Fibroblast of lung (primary cell): ENCODE data around the gene SCN1B. TPM values are rescaled to one million over a fixed set of nuclear protein-coding genes. Genes with fewer than 3 reads are reported as not detected.
A peak's percentile ranks its signal among the peaks of the same experiment; 100 is the strongest.

Experiments
- DNase-seq, 2 donors: peaks; one replicate each; pipeline versions ENCODE4 v3.0.0 to v3.0.0-alpha.2; 2010; ENCODE audit warnings: low read depth in 2 of 2
- H2AFZ ChIP-seq: 2 replicates; pipeline ENCODE4 v1.5.1; 2012; ENCODE audit warnings: low read length, control low read depth, inconsistent platforms
- H3K27ac ChIP-seq: 2 replicates; pipeline ENCODE4 v1.5.1; 2011; ENCODE audit warnings: low read length, control low read depth; ENCODE audit not compliant: insufficient read depth
- H3K27me3 ChIP-seq: 2 replicates; pipeline ENCODE4 v1.5.1; 2011; ENCODE audit warnings: mild to moderate bottlenecking, low read length; ENCODE audit not compliant: control insufficient read depth, insufficient read depth
- H3K36me3 ChIP-seq: 2 replicates; pipeline ENCODE4 v1.5.1; 2011; ENCODE audit warnings: low read length; ENCODE audit not compliant: control insufficient read depth, insufficient read depth
- H3K4me1 ChIP-seq: 2 replicates; pipeline ENCODE4 v1.5.1; 2011; ENCODE audit warnings: low read length; ENCODE audit not compliant: control insufficient read depth, insufficient read depth; ENCODE audit errors: extremely low read depth
- H3K4me2 ChIP-seq: 2 replicates; pipeline ENCODE4 v1.5.1; 2011; ENCODE audit warnings: low read length, control low read depth; ENCODE audit not compliant: insufficient read depth; ENCODE audit errors: extremely low read depth
- H3K4me3 ChIP-seq, 4 experiments: fragments of 200-600 bp in 1 of 4; sonication (generic) in 1 of 4; replicated peaks in 1 of 4; 2 replicates each; pipeline ENCODE4 v1.5.1; 2011 to 2016; ENCODE audit warnings: low read length in 4 of 4, low read depth in 3 of 4, mild to moderate bottlenecking in 3 of 4, control low read depth in 2 of 4, inconsistent platforms in 1 of 4, mixed read lengths in 1 of 4; ENCODE audit not compliant: insufficient read depth in 1 of 4; ENCODE audit errors: control extremely low read depth in 1 of 4
- H3K79me2 ChIP-seq: 2 replicates; pipeline ENCODE4 v1.5.1; 2012; ENCODE audit warnings: mild to moderate bottlenecking, low read length, inconsistent platforms; ENCODE audit not compliant: control insufficient read depth, insufficient read depth
- H3K9ac ChIP-seq: 2 replicates; pipeline ENCODE4 v1.5.1; 2011; ENCODE audit warnings: mild to moderate bottlenecking, low read length, control low read depth; ENCODE audit not compliant: insufficient read depth
- H3K9me3 ChIP-seq: 2 replicates; pipeline ENCODE4 v1.5.1; 2012; ENCODE audit warnings: low read depth, low read length; ENCODE audit not compliant: control insufficient read depth, insufficient read depth
- H4K20me1 ChIP-seq: 2 replicates; pipeline ENCODE4 v1.5.1; 2011; ENCODE audit warnings: low read length; ENCODE audit not compliant: control insufficient read depth, insufficient read depth; ENCODE audit errors: extremely low read depth
- CTCF ChIP-seq, 2 donors: IDR thresholded peaks in 1 of 2; conservative IDR thresholded peaks in 1 of 2; 1 replicate in 1 of 2; 2 replicates in 1 of 2; pipeline ENCODE4 v1.5.1; 2011 to 2012; ENCODE audit warnings: low read length in 2 of 2, control low read depth in 1 of 2, inconsistent platforms in 1 of 2, low read depth in 1 of 2, mild to moderate bottlenecking in 1 of 2
- EZH2 ChIP-seq: IDR thresholded peaks from 2 replicates; pipeline ENCODE4 v1.5.1; 2012; ENCODE audit warnings: low read length, control low read depth, mild to moderate bottlenecking; ENCODE audit errors: missing control alignments
- polyA plus RNA-seq, 2 donors: library from polyadenylated mRNA; depleted of rRNA in 1 of 2; stranded (reverse) in 1 of 2; unstranded in 1 of 2; fragments of >200 nt; gene quantifications; 2 replicates each; pipeline ENCODE4 v1.2.1, GENCODE V29; 2011 to 2012; ENCODE audit warnings: missing spikeins in 1 of 2
- total RNA-seq: library from RNA; depleted of rRNA; stranded (reverse); fragments of >200 nt; gene quantifications from 2 replicates; pipeline ENCODE4 v1.2.1, GENCODE V29; 2014

The SCN1B gene
- total and polyA plus RNA-seq, 2 donors (not counting 1 experiment from before 2014, with no cell fraction given) = 11.0 to 14.5 TPM

DNA sequence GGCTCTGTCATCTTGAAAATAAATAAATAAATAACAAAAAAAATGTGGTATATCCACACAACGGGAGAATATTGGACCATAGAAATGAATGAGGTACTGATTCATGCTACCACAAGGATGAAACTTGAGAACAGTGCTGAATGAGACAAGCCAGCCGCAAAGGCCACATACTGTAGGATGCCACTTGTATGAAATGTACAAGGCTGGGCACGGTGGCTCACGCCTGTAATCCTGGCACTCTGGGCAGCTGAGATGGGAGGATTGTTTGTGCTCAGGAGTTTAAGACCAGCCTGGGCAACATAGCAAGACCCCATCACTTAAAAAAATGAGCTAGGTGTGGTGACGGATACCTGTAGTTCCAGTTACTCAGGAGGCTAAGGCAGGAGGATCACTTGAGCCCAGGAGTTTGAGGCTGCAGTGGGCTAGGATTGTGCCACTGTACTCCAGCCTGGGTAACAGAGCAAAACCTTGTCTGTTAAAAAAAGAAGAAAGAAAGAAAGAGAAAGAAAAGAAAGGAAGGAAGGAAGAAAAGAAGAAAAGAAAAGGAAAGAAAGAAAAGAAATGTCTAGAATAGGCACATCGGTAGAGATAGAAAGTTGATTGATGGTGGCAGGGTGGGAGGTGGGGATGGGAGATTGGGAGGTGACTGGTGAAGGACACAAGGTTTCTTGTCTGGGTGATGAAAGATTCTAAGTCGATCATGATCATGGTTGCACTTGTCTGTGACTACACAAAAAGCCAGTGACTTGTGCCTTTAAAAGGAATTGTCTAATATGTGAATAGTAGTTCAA, 31.5 kb downstream of the SCN1B start:
- Histone ChIP-seq H3K27ac (no peak overlapping the region), H3K9me3 (no peaks in the 10 kb centered on the region), H3K4me1 (no peaks in the 10 kb centered on the region), H3K9ac (no peak overlapping the region), H3K79me2 (no peaks in the 10 kb centered on the region), H3K36me3 (no peaks in the 10 kb centered on the region), H3K4me3 (no peak overlapping the region), H2AFZ (no peak overlapping the region), H4K20me1 (no peaks in the 10 kb centered on the region), H3K4me2 (no peak overlapping the region), H3K27me3 (peaks cover 2% of the 10 kb centered on the region)
- no peak for TF ChIP-seq EZH2
- TF ChIP-seq CTCF (conservative IDR thresholded peaks at IDR 0.05 in 1 of 2, IDR thresholded peaks at IDR 0.05 in 1 of 2; ENCODE audit: low read depth in 1 of 2, low read length in 2 of 2) = no peak
- peak; percentile 15 to 23 for DNase-seq

- Histone ChIP-seq H3K4me2 (no peak overlapping the region), H3K9me3 (no peaks in the 10 kb centered on the region), H3K9ac (no peak overlapping the region), H2AFZ (no peak overlapping the region), H3K36me3 (no peaks in the 10 kb centered on the region), H3K4me3 (no peak overlapping the region), H4K20me1 (no peaks in the 10 kb centered on the region), H3K27me3 (no peaks in the 10 kb centered on the region), H3K27ac (no peak overlapping the region), H3K79me2 (no peaks in the 10 kb centered on the region), H3K4me1 (no peaks in the 10 kb centered on the region)
- TF ChIP-seq CTCF (conservative IDR thresholded peaks at IDR 0.05 in 1 of 2, IDR thresholded peaks at IDR 0.05 in 1 of 2; ENCODE audit: low read depth in 1 of 2, low read length in 2 of 2) (no peak), EZH2 (no peak)
- no peak for DNase-seq
Observed at GRCh38 chr19:35062942-35063341, 32.7 kb downstream of the SCN1B start.

DNA sequence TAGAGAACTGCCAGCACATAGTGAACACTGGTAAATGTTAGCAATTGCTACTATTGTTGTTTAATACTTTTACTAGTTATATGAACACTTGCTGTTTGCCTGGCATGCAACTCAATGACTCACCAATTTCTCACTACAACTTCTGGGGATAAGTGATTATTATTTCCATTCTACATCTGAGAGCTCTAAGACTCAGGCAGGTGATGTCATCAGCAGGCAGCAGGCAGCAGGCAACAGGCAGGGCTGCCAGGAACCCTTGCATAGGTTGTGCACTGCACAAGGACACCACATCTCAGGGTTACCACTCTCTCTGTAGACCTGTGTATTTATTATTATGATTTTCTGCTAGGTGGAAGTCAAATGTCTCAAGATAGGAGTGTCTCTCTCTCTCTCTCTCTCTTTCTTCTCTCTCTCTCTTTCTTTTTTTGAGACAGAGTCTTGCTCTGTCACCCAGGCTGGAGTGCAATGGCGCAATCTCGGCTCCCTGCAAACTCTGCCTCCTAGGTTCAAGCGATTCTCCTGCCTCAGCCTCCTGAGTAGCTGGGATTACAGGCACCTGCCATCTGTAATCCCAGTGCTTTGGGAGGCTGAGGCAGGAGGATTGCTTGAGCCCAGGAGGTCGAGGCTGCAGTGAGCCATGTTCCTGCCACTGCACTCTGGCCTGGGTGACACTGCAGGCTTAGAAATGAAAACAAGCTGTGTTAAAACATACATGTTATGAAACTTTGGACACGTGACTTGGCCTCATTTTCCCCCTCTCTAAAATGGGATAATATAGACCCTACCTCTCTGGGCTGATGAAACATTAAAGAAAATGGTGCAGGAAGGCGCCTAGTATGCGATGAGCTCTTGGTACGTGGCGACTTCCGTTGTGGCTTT, 33.9 kb downstream of the SCN1B start:
- no peaks in the 10 kb centered on the region for H4K20me1 ChIP-seq

More for the DNA sequence above, 33.9 kb downstream of the SCN1B start:
- peak; percentile 60 to 75 for DNase-seq
- no peaks in the 10 kb centered on the region for H3K79me2 ChIP-seq
- no peaks in the 10 kb centered on the region for H3K36me3 ChIP-seq
- H3K4me1 ChIP-seq = no peaks in the 10 kb centered on the region
- TF ChIP-seq CTCF (conservative IDR thresholded peaks at IDR 0.05 in 1 of 2, IDR thresholded peaks at IDR 0.05 in 1 of 2; ENCODE audit: low read depth in 1 of 2, low read length in 2 of 2) (no peak), EZH2 (no peak)
- H3K27ac ChIP-seq = no peak overlapping the region
- H3K27me3 ChIP-seq = no peaks in the 10 kb centered on the region
- no peak overlapping the region for H2AFZ ChIP-seq
- H3K4me2 ChIP-seq = no peak overlapping the region
- H3K9ac ChIP-seq = no peak overlapping the region
- H3K9me3 ChIP-seq = no peaks in the 10 kb centered on the region
- no peak overlapping the region for H3K4me3 ChIP-seq
